ENCODE measurements around the gene CCDC150. TPM values are rescaled to one million over a fixed set of nuclear protein-coding genes. Genes with fewer than 3 reads are reported as not detected.
"Not testable (repeated sequence)": the region's sequence is repeated elsewhere in the genome, so short reads cannot be mapped to it uniquely, and the experiment has no call there.

The CCDC150 gene
- 10 to 100 TPM; 20.6 to 27.5 (median 24.8) TPM for polyA plus RNA-seq (ENCODE audit: insufficient read length in 3 of 3)
- long read RNA-seq, donor 1 = 0 reads
- long read RNA-seq, donor 2, partial matches to known transcripts = 0 of 1 reads
- long read RNA-seq, donor 2, other reads (novel, unspliced or antisense) = 0 of 1 reads
- long read RNA-seq, donor 3 = 0 reads
- long read RNA-seq, donor 4, partial matches to known transcripts = 0 of 1 reads
- long read RNA-seq, donor 4, other reads (novel, unspliced or antisense) = 0 of 1 reads
- long read RNA-seq, donor 5 = 0 reads
- long read RNA-seq, donor 6, partial matches to known transcripts = 0 of 1 reads
- long read RNA-seq, donor 6, other reads (novel, unspliced or antisense) = 0 of 1 reads
- long read RNA-seq, donor 7, partial matches to known transcripts = 9 of 9 reads
- long read RNA-seq, donor 7, other reads (novel, unspliced or antisense) = 0 of 9 reads
- long read RNA-seq, donor 8, partial matches to known transcripts = 14 of 20 reads
- long read RNA-seq, donor 8, other reads (novel, unspliced or antisense) = 0 of 20 reads
- long read RNA-seq, donor 9, partial matches to known transcripts = 0 of 1 reads
- long read RNA-seq, donor 9, other reads (novel, unspliced or antisense) = 0 of 1 reads
- long read RNA-seq, donor 10, partial matches to known transcripts = 0 of 1 reads
- long read RNA-seq, donor 10, other reads (novel, unspliced or antisense) = 0 of 1 reads
- long read RNA-seq, donor 11, partial matches to known transcripts = 12 of 13 reads
- long read RNA-seq, donor 11, other reads (novel, unspliced or antisense) = 0 of 13 reads
- long read RNA-seq, donor 12, partial matches to known transcripts = 15 of 20 reads
- long read RNA-seq, donor 12, other reads (novel, unspliced or antisense) = 5 of 20 reads
- long read RNA-seq, donor 13, partial matches to known transcripts = 6 of 7 reads
- long read RNA-seq, donor 13, other reads (novel, unspliced or antisense) = 0 of 7 reads
- long read RNA-seq, donor 14 = 0 reads
- long read RNA-seq, donor 15 = 0 reads
- long read RNA-seq, donor 16, partial matches to known transcripts = 72 of 85 reads
- long read RNA-seq, donor 16, other reads (novel, unspliced or antisense) = 13 of 85 reads

GRCh38 chr2:196639180-196640030 lies at the start of gene CCDC150:
TSS of gene CCDC150 (plus strand) at chr2:196639715. CDS start at chr2:196639767, 52 bp downstream.
- peak; percentile 81 to 93 (median 90) for DNase-seq (ENCODE audit: extremely low read depth in 1 of 11, low read depth in 9 of 11, low spot score in 4 of 11)

- no peak for DNase-seq (ENCODE audit: extremely low read depth in 1 of 11, low read depth in 9 of 11, low spot score in 4 of 11)
These were observed 49.2 kb upstream of the CCDC150 start for GRCh38 chr2:196590286-196590685.

- DNase-seq (ENCODE audit: extremely low read depth in 1 of 11, low read depth in 9 of 11, low spot score in 4 of 11) = no peak
These were observed 48.5 kb upstream of the CCDC150 start for GRCh38 chr2:196591004-196591403.

- DNase-seq (ENCODE audit: extremely low read depth in 1 of 11, low read depth in 9 of 11, low spot score in 4 of 11) = no peak
These were observed 47.9 kb upstream of the CCDC150 start for GRCh38 chr2:196591621-196592022.

GRCh38 chr2:196592331-196592910 lies 47.1 kb upstream of the CCDC150 start:
- peak in 10 of 11 donors; percentile 23 to 55 (median 38) for DNase-seq (ENCODE audit: extremely low read depth in 1 of 11, low read depth in 9 of 11, low spot score in 4 of 11)

- peak; percentile 22 to 65 (median 55) for DNase-seq (ENCODE audit: extremely low read depth in 1 of 11, low read depth in 9 of 11, low spot score in 4 of 11)
These were observed 46.3 kb upstream of the CCDC150 start, which contains the start of gene HECW2 for GRCh38 chr2:196592911-196593881. TSS of gene HECW2 (minus strand) at chr2:196593554.

GRCh38 chr2:196594158-196594557 lies 45.4 kb upstream of the CCDC150 start:
- no peak for DNase-seq (ENCODE audit: extremely low read depth in 1 of 11, low read depth in 9 of 11, low spot score in 4 of 11)

- DNase-seq (ENCODE audit: extremely low read depth in 1 of 11, low read depth in 9 of 11, low spot score in 4 of 11) = no peak
These were observed 42.0 kb upstream of the CCDC150 start for GRCh38 chr2:196597531-196597930.

- DNase-seq (ENCODE audit: extremely low read depth in 1 of 11, low read depth in 9 of 11, low spot score in 4 of 11) = no peak
These were observed 41.1 kb upstream of the CCDC150 start for GRCh38 chr2:196598412-196598811.

GRCh38 chr2:196598846-196599245 lies 40.7 kb upstream of the CCDC150 start:
- DNase-seq (ENCODE audit: extremely low read depth in 1 of 11, low read depth in 9 of 11, low spot score in 4 of 11) = no peak

- DNase-seq (ENCODE audit: extremely low read depth in 1 of 11, low read depth in 9 of 11, low spot score in 4 of 11) = no peak
These were observed 37.8 kb upstream of the CCDC150 start for GRCh38 chr2:196601430-196602306.

GRCh38 chr2:196604196-196604595 lies 35.3 kb upstream of the CCDC150 start:
- no peak for DNase-seq (ENCODE audit: extremely low read depth in 1 of 11, low read depth in 9 of 11, low spot score in 4 of 11)

- DNase-seq (ENCODE audit: extremely low read depth in 1 of 11, low read depth in 9 of 11, low spot score in 4 of 11) = no peak
These were observed 33.0 kb upstream of the CCDC150 start for GRCh38 chr2:196606516-196606915.

GRCh38 chr2:196607073-196607472 lies 32.4 kb upstream of the CCDC150 start:
- DNase-seq (ENCODE audit: extremely low read depth in 1 of 11, low read depth in 9 of 11, low spot score in 4 of 11) = no peak

GRCh38 chr2:196607896-196608295 lies 31.6 kb upstream of the CCDC150 start:
- DNase-seq (ENCODE audit: extremely low read depth in 1 of 11, low read depth in 9 of 11, low spot score in 4 of 11) = not testable (repeated sequence)

- DNase-seq (ENCODE audit: extremely low read depth in 1 of 11, low read depth in 9 of 11, low spot score in 4 of 11) = no peak
These were observed 29.7 kb upstream of the CCDC150 start for GRCh38 chr2:196609806-196610205.
